Stimulated activated CD4-positive, alpha-beta T cell treated with anti-CD3 and anti-CD28 coated beads, Interleukin-12 subunit alpha, Interleukin-12 subunit beta, amount 100 ng/mL, for 4 hours (primary cell): ENCODE measurements around the gene RND2.

Source experiments
- DNase-seq: peaks from one replicate; pipeline ENCODE4 v3.0.0-alpha.2; 2020

RND2 gene

GRCh38 chr17:43006639-43007551, 18.1 kb upstream of the RND2 start, which contains the start of gene IFI35:
IFI35 (plus strand) TSS chr17:43006784; CDS start chr17:43006948, 164 bp downstream.
- DNase-seq: peak; percentile 78

- no peak for DNase-seq
Measured at GRCh38 chr17:43010667-43011308, 14.2 kb upstream of the RND2 start.

GRCh38 chr17:43011728-43012472, 13.1 kb upstream of the RND2 start:
- DNase-seq: no peak

- DNase-seq: no peak
Measured at GRCh38 chr17:43013296-43013695, 11.7 kb upstream of the RND2 start.

- DNase-seq: no peak
Measured at GRCh38 chr17:43014020-43014648, 10.9 kb upstream of the RND2 start.

- DNase-seq: no peak
Measured at GRCh38 chr17:43014649-43015542, 10.1 kb upstream of the RND2 start.

- DNase-seq: no peak
Measured at GRCh38 chr17:43015579-43015978, 9.5 kb upstream of the RND2 start.

GRCh38 chr17:43016216-43016615, 8.8 kb upstream of the RND2 start:
- no peak for DNase-seq

- DNase-seq: no peak
Measured at GRCh38 chr17:43018008-43018853, 6.8 kb upstream of the RND2 start.

- no peak for DNase-seq
Measured at GRCh38 chr17:43018932-43019331, 6.1 kb upstream of the RND2 start.

GRCh38 chr17:43019418-43019817, 5.6 kb upstream of the RND2 start:
- DNase-seq: no peak

- no peak for DNase-seq
Measured at GRCh38 chr17:43020030-43020621, 4.9 kb upstream of the RND2 start.

GRCh38 chr17:43020789-43021740, 4.0 kb upstream of the RND2 start:
- peak; percentile 28 for DNase-seq

- DNase-seq: peak; percentile 61
Measured at GRCh38 chr17:43021741-43022512, 3.1 kb upstream of the RND2 start, which contains the start of gene VAT1. VAT1 (minus strand) TSS chr17:43022385; CDS start chr17:43022322, 63 bp downstream.

- no peak for DNase-seq
Measured at GRCh38 chr17:43025290-43025657, 243 bp downstream of the RND2 start.

GRCh38 chr17:43025766-43026537, 921 bp downstream of the RND2 start:
- no peak for DNase-seq

GRCh38 chr17:43026595-43026994, 1.6 kb downstream of the RND2 start:
- DNase-seq: no peak
